ENCODE data around the gene SCARF2. TPM values are rescaled to one million over a fixed set of nuclear protein-coding genes. Genes with fewer than 3 reads are reported as not detected.
"Not testable (repeated sequence)": the region's sequence is repeated elsewhere in the genome, so short reads cannot be mapped to it uniquely, and the experiment has no call there.

The SCARF2 gene
- total RNA-seq, 1 experiment from 2014 or later, result 50.1 TPM

DNA sequence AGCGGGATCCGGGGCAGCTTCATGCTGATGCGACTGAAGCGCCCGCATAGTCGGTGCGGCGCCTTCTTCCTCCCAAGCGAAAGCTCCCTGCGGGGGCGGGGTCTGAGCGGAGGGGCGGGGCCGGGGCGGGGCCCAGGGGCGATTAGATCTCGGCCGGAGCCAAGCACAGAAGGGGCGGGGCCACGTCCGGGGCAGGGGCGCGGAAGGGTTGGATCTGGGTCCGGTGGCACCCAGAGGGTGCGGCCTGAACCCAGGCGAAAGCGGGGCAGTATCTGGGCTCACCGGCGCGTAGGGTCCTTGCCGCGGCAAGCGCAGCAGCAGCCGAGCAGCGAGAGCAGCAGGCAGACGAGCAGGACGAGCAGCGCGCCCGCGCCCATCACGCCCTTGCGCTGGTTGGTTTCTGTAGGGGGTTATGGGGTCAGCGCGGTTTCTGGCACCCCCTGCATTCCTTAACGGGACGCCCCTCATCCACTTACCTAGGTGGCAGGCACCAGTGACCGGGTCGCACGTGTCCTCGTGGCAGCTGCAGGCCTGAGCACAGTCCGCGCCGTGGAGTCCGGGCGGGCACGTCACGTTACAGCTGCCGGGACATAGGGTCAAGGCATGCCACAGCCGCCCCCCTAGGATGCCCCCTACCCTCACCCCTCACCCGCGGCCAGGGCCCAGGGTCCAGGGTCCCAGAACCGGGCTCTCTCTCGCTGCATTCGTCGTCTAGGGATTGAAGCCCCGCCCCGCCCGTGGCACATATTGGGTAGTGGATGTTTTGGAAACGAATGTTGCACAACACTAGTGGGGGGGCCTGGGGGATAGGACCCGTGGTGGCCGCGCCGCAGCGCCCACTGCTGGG, 8.1 kb downstream of the SCARF2 start:
- DNase-seq (ENCODE audit: low read depth), result no peak

DNA sequence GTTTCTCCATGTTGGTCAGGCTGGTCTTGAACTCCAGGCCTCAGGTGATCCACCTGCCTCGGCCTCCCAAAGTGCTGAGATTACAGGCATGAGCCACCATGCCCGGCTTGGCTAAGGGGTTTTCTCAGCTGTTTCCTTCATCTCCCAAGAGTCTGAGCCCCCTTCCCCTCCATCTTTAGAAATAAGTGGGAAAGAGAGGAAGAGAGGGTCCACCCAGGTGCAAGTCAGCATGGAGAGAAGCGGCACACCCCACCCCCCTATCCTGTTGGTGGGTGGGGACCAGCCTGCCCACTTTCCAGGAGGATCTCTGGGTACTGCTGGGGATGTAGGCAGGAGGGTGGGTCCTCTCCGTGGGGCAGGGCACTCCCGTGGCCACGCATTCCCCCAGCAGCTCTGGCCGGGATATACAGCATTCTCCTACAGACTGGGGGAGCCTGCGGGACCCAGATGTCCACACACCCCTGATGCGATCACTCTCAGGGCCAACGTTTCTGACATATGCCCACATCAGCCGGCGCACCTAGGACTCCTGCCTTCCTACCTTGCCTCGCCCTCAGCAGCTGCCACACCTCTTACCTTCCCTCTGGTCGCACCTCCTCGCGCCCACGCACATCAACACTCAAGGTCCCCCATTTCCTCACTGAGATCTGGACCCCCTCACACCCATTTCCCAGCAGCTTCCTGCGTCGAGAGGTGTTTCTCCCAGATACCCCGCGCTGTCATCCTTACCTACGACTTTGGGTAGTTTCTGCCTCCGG, 8.9 kb downstream of the SCARF2 start:
- DNase-seq (ENCODE audit: low read depth), result no peak

DNA sequence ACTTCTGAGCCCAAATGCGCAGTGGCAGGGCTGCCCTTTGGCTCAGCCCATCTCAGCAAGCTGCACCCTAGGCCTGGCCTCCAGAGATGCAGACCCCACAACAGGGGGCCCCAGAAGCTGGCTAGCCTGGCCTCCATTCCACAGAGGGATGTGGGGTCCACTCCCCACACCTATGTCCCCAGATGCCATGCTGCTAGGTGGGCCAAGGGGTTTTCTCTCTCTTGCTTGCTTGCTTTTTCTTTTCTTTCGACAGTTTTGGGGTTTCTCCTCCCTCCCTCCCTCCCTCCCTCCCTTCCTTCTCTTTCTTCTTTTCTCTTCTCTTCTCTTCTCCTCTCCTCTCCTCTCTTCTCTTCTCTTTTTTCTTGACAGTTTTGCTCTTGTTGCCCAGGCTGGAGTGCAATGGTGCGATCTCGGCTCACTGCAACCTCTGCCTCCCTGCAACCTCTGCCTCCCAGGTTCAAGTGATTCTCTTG, 9.6 kb downstream of the SCARF2 start:
- DNase-seq (ENCODE audit: low read depth), result no peak

DNA sequence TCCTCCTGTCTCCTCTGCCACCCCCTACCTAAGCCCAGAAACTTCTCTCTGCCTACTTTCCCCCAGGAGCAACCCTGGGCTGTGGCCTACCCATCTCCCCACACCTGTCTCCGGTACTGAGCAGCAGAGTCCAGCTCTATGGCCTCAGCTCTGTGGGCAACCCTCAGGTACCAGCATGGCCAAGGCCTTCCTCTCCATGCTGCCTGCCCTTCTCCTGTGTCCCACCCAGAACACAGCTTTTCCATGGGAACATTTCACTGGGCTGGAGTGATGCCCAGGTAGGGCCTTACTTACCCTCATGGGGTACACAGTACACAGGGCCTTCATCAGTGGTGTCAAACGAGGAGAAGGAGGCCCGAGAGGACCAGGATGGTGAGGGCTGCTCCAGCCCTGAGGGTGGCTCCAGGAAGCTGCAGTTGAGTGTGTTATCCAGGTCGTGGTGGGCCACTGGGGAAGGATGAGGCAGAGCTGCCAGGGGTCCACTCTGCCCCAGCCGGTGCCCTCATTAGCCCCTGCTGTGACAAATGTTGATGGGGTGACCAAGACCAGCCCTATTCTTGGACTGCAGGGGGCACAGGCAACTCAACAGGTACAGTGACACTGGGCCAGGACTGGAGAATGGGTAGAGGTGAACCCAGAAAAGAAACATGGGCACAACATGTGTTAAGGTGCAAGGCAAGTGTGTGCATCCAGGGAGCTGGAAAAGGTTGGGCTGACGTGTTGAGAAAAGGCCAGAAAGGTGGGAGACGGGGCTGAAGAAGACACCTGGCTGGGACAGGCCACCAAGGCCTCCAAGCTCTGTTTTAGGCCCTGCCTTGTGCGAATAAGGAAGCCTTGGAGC, 10.3 kb downstream of the SCARF2 start:
- no peak for DNase-seq (ENCODE audit: low read depth)

DNA sequence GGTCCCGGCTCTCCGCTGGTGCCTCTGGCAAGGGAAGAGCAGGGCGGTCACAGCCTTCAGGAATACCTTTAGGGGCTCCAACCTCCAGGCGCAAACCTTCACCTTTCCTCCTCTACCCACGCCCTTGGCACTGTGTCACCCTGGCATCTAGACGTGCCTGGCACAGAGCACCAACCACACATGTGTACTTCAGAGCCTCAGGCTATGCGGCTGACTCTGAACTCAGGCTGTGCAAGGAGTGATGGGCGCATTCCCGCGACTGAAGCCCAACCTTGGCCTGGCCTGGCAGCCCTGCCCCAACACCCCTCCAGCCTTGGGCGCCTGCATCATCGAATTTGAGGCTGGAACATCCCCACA, 11.4 kb downstream of the SCARF2 start:
- no peak for DNase-seq (ENCODE audit: low read depth)

DNA sequence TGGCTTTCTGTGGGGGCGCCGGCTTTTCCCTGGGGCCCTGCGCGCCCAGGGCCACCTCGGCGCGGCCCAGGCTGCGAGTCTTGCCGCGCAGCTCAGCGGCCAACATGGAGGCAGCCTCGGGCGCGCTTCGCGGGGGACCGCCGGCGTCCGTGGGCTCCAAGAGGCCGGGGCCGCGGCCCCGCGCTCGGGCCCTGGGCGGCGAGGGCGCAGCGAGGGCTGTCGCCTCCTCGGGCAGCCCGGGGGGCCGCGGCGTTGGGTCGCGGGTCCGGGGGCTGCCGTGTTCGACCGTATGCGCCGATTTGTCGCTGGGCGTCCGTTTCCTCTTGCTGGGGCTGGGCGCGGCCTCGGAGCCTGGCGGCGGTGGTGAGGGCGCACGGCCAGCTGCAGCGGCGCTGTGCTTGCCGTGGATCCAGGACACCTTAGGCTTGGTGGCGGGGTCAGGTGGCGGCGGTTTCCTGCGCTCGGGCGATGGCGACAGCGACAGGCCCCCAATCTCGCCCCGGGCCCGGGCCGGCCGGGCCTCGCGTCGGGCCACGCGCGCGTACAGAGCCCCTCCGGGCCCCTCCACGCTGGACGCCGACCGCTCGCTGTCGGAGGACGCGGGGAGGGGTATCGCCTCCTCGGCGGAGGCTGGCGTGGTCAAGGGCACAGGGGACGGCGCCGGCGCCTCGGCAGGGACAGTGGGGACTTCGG, 11.9 kb downstream of the SCARF2 start:
- no peak for DNase-seq (ENCODE audit: low read depth)

DNA sequence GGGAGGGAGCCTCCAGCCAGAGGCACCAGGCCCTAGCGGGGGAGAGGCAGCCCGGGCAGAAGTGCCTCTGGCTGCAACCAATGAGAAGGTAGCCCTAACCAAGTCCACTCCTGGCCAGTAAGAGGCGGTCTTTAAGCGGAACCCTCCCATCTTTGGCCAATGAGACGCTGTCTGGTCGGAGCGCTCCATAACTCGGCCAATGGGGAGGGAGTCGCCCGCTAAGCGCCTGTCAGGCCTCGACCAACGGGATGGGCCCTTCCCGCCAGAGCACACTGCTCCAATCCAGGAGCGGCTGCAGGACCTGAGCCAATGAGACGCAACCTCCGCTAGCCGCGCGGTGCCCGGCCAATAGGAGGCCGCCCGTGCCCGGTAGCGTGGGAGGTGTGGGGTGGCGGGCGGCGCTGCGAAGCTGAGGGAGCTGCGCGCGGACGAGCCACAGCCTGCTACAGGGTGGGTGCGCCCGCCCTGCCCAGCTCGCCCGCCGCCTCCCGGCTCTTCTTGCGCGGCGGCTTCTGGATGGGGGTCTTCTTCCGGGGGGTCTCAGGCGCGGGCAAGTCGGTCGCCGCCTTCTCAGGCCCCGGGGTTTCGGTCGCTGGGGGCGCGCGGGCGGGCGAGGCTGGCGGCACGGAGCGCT, 12.6 kb downstream of the SCARF2 start:
- no peak for DNase-seq (ENCODE audit: low read depth)

DNA sequence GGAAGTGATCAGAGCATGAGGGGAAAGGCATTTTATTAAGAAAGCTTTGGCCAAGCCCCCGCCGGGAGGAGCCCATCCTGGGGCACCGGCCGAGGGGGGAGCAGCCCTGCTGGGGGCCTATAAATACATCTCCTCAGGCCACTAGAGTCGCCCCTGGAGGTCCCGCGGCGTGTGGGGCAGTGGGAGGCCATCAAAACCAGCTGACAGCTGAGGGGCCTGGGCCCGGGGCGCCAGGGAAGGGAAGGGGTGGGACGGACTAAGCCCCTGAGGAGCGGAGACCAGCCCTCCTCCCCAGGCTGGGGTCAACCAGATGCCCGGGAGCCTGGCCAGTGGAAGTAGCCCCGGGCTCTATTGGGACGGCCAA, 13.1 kb downstream of the SCARF2 start:
- no peak for DNase-seq (ENCODE audit: low read depth)

DNA sequence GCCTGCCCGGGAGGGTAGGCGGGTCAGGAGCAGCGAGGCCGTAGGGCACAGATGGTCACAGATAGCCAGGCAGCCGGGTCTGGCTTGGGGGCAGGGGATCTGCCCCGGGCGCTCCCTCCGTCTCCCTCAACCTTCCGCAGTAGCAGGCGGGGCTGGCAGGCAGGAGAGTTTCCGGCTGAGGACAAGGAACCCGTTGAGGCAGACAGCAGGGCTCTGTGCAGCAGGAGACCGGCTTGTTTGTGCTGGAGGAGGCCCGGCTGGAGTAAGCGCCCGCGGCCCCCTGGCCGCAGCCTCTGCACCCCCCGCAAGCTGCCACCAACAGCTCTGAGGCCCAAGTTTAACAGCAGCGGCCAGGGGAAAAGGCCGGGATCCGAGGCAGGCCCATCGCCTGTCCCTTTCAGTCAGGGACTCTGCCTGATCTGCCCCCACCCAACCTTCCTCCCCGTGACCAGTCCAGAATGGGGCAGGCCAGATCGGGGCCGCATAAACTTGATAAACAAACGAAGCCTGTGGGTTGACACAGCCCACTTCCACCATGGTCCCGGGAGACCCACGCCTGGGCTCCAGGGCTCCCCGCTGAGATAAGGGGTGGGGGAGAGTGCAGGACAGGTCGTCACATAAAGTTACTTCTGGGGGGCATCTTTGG, 13.6 kb downstream of the SCARF2 start:
- no peak for DNase-seq (ENCODE audit: low read depth)

DNA sequence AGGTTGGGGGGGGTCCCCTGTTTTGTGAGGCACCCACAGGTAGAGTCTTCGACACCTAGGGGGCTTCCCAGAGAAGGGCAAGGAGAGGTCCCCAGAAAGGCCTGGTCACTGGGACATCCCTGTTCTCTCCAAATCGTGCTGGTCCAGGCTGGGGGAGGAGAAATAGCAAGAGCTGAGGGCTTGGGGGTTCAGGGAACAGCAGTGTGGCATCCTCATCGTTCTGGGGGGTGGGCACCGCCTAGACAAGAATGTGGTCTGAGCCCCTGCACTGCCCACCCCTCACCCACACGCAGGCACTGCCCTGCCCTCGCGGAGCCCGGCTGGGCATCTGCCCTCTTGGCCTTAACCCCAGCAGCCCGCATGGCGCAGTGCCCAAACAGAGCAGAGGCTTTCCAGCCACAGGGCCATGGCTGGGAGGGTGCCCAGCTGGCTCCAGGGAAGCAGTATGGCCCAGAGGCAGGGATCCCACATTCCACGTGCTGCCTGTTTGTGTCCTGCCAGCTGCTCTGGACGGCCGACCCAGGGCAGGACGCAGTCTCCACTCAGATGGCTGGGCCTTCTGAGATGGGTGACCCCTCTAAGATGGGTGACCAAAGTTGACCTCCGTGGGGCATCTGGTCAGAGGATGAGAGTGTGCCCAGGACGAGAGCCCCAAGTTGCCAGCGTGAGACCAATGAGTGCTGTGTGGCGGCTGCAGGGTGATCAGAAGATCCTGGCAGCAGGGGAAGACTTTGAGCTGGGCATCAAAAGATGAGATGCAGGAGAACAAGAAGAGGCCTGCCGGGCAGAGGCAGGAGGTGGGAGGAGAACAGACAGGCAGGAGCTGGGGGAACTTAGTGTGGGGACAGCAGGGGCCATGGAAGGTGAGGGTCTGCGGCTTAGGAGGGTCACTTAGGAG, 14.4 kb downstream of the SCARF2 start:
- DNase-seq (ENCODE audit: low read depth), result no peak

DNA sequence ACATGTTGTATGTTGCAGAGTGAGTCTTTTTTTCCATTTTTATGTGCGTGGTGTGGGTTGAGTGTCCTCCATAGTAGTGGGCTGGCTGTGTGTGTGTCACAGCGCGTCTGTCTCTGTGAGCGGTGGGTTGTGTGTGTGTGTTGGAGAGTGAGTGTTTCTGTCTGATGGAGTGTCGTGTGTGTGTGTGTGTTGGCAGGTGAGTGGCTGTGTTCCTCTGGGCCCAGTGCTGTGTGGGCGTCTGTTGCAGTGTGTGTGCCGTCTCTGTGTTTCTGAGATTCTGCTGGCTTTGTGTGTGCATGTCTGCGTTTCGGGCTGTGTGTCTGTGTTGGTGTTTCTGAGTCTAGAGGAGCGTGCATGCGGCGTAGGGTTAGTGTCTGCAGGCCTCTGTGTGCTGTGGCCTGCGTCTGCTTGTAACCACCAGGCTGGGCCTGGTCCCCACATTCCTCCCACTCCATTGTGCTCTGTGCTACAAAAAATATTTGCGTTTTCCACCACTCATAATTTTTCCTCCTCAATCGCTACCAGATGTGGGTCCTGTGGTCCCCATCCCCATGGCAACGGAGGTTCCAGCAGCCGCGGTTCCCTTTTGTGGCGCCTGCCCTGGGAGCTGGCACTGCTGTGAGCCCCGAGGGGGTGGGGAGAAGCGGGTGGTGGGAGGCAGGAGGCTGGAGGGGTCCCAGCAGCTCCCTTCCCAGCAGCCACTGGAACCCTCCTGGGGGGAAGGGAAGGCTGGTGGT, 15.2 kb downstream of the SCARF2 start:
- DNase-seq (ENCODE audit: low read depth), result no peak

DNA sequence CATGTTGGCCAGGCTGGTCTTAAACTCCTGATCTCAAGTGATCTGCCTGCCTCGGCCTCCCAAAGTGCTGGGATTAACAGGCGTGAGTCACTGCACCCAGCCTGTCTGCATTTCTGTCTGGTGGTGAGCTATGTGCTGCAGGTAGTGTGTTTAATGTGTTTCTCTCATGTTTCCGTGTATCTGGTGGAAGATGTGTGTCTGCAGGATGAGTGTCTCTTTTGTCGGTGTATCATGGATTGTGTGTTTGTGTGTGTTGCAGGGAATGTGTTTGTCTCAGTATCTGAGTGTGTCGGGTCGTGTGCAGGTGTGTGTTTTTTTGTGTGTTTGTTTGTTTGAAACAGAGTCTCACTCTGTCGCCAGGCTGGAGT, 16.1 kb downstream of the SCARF2 start:
- no peak for DNase-seq (ENCODE audit: low read depth)

DNA sequence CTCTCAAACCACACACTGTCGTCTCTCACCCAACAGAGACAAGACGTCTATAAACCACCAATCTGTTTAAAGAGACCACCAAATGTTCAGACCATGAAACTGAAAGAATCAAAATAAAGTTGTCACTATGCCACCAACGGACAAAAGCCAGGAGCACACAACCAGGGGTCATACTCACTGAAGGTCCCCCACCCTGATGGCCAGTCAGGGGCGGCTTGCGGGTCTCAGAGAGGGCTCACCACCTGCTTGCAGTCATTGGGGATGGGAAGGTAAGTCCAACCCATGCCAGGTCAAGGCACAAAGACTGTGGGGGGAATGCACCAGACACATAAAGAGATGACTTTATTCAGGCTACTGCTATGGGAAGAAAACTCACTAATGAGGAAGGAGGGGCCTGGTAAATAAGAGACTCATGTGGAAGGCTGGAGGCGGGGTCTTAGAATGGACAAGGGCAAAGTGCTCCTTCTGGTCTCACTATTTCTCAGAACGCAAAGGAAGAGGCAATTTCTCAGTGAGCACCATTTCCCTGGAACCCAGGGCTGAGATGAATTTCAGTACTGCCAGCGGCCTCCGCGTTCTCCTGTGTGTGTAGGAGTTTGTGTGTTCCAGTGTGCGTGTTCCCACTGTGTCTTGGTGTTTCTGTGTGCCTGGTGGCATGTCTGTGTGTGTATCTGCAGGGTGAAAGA, 17.3 kb downstream of the SCARF2 start:
- no peak for DNase-seq (ENCODE audit: low read depth)

DNA sequence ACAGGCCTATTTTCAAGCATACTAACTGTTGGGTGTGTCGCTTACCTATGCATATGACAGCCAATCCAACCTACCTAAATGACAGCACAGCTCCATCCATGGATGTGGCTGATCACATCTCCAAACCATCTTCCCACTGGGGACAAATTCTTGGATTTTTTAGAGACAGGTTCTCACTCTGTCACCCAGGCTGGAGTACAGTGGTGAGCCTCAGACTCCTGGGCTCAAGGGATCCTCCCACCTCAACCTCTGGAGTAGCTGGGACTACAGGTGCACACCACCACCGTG, 18.0 kb downstream of the SCARF2 start:
- DNase-seq (ENCODE audit: low read depth), result no peak

DNA sequence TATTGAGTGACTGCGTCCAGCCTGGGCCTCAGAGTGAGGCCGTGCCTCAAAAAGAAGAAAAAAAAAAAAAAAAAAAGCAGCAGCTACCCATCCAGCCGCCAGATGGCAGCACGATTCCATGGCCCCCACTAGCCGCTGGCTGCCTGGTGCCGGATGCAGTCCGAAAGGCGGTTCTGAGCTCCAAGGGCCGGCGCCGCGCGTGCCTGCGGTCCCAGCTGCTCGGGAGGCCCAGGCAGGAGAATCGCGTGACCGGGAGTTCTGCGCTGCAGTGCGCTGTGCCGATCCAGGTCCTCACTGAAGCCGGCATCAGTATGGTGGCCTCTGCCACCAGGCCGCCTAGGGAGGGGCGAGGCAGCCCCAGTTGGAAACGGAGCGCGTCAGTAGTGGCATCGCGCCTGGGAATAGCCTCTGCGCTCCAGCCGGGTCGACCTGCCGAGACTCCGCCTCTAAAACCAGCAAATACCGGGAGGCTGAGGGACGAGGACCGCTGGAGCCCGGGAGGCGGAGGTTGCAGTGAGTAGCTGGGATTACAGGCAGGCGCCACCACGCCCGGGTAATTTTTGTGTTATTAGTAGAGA, 19.3 kb downstream of the SCARF2 start:
- DNase-seq (ENCODE audit: low read depth), result peak; percentile 82

DNA sequence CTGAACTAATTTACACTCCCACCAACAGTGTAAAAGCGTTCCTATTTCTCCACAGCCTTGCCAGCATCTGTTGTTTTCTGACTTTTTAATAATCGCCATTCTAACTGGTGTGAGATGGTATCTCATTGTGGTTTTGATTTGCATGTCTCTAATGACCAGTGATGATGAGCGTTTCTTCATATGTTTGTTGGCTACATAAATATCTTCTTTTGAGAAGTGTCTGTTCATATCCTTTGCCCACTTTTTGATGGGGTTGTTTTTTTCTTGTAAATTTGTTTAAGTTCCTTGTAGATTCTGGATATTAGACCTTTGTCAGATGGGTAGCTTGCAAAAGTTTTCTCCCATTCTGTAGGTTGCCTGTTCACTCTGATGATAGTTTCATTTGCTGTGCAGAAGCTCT, 21.9 kb downstream of the SCARF2 start:
- DNase-seq (ENCODE audit: low read depth), result not testable (repeated sequence)

DNA sequence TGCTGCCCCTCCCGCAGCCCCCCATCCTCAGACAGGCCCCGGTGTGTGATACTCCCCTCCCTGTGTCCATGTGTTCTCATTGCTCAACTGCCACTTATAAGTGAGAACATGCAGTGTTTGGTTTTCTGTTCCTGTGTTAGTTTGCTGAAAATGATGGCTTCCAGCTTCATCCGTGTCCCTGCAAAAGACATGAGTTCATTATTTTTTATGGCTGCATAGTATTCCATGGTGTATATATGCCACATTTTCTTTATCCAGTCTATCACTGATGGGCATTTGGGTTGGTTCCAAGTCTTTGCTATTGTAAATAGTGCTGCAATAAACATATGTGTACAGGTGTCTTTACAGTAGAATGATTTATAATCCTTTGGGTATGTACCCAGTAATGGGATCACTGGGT, 22.4 kb downstream of the SCARF2 start:
- not testable (repeated sequence) for DNase-seq (ENCODE audit: low read depth)

DNA sequence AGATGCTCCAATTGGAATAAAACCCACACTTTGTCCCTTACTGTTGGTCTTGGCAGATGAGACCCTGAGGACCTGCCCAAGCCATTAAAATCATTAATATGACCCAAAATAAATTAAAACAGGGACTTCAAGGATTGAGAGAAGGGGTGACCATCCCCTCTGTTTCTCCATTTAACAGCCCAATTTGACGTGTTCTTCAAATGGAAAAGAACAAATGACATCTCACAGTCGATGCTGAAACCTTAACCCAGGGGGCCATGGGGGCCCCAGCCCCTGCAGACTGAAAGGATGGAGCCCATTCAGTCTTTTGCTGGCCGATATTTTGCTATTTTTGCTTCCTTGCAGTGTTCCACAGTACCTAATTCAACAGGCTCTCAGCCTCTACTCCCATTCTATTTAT, 23.2 kb downstream of the SCARF2 start:
- no peak for DNase-seq (ENCODE audit: low read depth)

Measured in HT1080 (cell line).